Hematopoietic multipotent progenitor cell treated with erythropoietin and hydrocortisone succinate and interleukin-3 and kit ligand, for 17 days (in vitro differentiated cells): Measurements from ENCODE around the gene MYO10.

ENCODE experiments used
- DNase-seq: peaks from one replicate; pipeline ENCODE4 v3.0.0-alpha.2; 2015; ENCODE audit warnings: low spot score

The MYO10 gene

DNA sequence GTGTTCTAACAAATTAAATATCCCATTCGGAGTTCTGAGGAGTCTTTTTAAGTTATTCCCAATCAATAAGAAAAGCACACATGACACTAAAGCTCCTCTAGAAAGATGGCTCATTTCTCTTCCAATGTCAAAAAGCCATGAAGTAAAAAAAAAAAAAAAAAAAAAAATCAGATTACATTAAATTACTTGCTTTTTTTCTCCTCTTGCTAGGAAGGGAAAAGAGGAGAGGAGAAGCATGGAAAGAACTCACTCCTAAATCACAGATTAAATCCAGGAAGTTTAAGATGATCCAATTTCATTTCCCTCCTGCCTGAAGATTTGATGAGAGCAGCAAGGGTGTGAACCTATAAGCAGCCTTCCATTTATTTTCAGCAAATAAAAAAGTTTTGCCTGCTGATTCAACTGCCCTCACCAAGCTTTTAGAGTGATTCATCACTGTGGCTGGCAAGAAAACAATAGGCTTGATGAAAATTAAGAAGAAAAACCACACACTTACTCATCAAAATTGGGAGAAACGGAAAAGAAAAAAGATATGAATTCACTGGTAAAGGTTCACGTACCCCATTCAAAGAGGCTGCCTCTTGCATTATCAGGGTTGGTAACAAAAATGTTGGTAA is 19.7 kb downstream of the MYO10 start:
- DNase-seq, result no peak

DNA sequence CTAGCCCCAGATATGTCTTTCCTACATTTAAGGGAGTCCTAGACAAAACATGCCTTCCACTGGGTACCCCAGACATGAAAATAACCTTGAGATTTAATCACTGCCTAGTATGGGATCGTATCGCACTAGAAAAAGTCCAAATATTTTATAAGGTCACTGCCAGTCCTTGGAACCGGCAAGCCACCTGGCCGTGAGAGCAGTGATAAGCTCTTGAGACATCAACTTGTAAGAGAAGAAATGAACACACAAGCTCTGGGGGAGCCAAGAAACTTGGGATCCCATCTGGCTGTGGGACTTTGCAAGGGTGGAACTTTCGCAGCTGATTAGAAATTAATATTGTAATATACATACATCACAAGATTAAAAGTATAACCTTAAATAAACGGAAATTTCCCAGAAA is 21.5 kb downstream of the MYO10 start:
- DNase-seq, result no peak

DNA sequence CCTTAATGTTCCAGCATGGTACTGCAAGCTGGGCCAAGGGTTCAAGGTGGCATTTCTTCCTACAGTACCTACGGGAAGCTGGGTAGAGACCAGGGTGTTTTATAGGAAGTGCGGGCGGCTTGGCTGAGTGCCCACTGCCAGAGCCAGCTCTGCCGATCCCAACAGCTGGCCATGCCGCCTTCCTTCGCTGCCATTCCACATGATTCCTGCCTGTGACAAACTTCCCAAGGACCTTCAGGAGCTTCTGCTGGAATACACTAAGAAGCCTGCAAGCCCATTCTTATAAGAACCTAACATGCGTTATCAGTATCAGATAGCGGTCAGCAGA is 22.0 kb downstream of the MYO10 start:
- no peak for DNase-seq

DNA sequence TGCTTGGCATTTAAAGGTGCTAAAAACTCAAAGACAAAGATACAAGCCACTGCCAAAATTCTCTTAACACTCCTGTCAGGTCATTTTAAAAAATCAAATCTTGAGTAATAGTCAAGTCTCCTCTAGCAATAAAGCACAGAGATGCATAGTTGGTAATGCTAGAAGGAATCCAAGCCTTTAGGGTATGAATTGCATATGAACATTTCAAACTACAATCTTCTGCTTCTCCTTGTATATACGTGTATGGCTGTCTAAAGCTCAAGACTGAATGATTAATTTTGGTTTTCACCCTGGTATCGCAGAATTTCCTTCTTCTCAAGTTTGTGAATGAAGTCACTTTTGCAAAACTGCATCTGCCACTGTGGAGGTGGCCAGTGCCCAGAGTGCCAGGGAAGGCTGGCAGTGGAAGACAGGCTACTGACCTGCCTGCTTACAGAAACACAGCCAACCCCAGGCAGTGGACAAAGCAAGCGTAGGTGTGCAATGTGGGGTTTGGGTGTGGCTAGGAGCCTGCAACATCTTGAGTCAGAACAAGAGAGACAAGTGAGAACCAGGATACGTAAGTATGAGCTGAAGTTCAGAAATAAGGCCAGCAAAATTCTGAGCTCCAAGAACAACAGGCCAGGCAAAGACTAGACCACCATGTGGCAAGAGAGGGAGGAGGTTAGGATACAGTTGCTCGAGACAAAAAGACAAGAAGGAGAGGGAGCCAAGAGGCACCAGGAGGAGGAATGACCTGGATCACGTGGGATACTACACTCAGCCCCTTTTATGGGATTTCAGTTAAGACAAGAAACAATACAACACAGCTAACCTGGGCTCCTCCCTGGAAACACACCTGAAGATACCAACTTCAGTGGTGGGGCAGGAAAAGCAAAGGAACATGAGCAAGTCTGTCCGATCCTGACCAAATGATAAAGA is 22.6 kb downstream of the MYO10 start:
- DNase-seq, result no peak

DNA sequence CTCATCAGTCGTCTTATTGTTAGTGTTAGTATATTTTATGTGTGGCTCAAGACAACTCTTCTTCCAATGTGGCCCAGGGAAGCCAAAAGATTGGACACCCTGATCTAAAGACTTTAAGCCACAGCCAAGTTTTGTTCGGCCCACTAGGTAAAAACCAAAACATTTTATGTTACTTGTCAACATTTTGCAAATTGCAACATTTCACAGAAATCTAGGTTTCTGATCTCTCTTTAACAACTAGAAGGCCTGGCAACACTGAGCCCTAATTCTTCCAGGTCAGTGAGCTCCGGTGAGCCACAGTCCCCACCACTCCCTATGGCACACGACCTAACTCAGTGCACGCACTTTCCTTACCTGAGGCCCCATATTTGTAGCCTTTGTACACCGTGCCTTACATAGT is 24.0 kb downstream of the MYO10 start:
- DNase-seq, result no peak

DNA sequence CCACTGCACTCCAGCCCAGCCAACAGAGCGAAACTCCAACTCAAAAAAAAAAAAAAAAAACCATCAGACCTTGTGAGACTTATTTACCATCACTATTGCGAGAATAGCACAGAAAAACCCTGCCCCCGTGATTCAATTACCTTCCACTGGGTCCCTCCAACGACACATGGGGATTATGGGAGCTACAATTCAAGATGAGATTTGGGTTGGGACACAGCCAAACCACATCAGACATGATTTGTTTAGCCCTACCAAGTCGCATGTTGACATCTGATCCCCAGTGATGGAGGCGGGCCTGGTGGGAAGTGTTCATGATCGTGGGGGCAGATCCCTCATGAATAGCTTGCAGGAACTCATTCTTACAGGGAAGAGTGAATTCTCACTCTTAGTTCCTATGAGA is 26.6 kb downstream of the MYO10 start:
- DNase-seq, result no peak

DNA sequence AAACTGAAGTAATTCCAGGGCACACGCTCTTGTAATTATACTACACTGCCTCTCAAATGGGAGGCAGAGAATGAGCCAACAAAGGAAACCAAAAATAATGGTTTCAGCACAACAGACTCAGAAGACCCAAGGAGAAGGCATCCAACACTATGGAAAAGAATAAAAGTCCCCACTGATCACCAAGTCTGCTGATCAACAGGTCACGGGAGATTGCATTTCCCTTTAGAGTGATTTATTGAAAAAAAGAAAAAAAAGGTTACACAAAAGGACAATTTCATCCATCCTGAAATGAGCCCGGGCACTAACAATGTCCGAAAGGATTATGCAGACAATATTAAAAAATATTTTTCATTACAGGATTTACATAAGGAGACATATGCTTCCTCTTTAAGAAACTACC is 28.8 kb downstream of the MYO10 start:
- no peak for DNase-seq

DNA sequence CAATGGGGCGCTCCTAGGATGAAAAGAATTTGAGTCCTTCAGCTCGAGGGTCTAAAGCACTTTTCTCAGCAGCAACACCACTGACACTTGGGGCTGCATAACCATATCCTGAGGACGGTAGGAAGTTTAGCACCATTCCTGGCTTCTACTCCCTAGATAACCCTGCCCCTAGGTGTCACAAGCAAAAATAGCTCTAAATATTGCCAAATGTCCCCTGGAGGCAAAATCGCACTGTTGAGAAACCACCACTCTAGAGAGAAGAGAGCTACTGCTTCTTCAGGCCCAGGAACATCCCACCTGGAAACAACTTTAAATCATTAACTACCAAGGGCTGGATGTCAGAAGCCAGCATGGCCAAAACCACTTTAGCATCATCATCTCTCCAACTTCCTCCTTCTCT is 29.8 kb downstream of the MYO10 start:
- no peak for DNase-seq

DNA sequence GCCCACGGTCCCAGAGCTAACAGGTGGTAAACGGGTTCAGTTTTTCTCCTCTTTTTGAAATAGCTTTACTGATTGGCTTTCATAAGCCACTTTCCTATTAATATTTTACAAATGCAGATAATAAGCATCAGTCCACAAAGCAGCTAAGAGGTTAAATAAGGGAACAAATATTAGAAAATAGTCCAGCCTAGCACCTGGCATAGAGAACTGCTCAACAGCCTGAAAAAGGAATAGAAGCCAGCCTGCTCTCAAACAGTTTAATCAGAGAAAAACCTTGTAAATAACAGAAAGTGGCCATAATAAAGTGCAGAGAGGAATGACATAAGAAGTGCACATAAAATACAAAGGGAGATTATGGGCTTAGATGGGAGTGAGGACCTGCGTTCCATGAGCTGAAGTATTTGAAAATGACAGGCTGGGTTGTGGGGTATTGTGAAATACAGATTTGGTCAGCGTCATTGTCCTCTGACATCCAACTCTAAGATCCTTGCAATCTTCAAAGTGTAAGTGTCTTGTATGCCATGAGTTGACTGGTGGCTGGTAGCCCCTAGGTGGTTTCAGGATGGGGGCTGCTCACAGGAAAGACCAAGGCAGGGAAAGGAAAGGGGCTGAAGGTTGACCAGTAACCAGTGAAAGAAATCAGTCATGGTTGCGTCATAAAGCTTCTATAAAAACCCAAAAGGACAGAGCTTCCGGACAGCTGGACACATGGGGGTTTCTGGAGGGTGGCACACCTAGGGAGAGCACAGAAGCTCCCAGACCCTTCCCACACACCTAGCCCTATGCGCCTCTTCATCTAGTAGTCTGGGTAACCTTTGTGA is 32.4 kb downstream of the MYO10 start:
- no peak for DNase-seq

DNA sequence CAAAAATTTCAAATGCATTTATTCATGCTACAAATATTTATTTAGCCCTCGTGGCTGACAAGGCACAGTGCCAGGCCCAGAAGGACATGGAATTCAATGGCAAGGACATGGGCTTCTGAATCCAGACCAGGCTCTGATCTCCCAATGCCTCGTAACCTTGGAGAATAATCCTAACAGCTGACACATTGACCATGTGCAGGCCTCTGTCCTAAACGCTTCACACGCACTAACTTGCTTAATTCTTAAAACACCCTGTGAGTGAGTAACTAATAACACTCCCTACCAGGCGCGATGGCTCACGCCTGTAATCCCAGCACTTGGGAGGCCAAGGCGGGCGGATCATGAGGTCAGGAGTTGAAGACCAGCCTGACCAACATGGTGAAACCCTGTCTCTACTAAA is 33.2 kb downstream of the MYO10 start:
- DNase-seq, result no peak

DNA sequence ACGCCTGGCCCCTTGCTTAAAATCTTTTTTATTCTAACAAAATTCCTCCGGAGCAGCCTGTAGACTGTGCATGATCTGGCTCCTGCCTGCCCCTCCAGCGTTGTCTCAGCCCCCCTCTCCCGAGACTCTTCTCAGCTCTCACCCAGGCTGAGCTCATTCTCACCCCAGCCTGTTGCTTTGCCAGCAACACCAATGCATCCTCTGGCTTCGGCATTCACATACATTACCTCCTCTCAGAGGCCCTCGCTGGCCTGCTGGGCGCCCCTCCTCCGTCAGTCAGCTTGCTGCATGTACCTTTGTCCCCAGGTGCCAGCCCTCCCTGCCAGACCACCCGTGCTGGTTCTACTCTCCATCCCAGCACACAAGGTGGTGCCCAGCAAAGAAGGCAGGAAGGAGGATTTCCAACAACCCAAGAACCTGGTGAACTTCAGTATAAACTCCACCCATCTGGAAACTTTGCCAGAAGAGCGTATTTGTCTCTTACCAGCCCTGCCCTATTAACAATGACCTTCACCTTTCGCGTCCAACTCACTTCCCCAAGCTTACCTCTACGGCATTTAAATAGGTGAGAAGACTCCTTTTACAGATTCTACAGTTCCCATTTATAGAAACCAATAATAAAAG is 35.0 kb downstream of the MYO10 start:
- no peak for DNase-seq

DNA sequence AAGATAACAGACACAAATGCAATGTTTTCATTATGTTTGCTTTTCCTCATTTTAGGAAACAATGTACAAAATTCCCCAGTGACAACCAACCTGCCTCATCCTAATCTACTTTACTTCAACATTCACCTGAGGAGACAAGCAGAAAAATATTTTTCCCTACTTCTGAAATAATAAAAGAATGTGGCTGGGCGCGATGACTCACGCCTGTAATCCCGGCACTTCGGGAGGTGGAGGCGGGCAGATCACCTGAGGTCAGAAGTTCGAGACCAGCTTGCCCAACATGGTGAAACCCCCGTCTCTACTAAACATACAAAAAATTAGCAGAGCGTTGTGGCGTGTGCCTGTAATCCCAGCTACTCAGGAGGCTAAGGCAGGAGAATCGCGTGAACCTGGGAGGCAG is 36.9 kb downstream of the MYO10 start:
- no peak for DNase-seq

DNA sequence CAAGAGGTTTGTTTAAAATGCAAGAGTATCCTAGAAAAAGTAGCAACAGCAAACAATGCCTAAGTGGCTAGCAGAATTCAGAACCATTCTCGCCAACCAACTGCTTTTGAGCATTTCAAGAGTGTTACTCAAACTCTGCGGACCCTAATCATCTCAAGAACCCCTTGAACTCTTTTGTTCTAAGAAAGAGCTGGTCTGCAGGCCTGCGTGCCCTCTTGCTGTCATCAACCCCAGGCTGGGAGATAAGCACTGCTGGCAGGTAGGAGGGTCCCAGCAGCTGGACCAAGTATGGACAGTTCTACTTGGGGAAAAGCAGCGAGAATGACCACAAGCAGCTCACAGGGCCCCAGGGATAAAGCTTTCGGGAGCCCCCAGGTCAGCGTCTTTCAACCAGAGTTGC is 38.3 kb downstream of the MYO10 start:
- DNase-seq, result no peak

DNA sequence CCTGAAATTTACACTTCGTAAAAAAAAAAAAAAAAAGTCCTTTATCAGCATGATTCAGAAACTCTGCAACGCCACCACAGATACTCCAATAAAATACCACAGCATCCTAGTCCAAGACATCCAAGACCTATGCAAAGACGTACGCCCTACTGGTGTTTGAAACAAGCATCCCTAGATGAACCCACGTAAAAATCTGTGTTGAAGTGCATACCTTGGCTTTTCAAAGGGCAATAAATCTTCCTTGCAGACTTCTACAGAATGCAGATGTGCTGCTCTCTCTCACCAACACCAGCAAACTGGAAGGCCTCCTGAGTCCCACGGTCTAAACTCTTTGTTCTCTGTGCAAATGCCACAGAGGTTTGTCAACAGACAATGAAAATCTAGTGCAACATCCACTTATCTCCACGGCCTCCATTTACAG is 38.8 kb downstream of the MYO10 start:
- DNase-seq, result no peak

DNA sequence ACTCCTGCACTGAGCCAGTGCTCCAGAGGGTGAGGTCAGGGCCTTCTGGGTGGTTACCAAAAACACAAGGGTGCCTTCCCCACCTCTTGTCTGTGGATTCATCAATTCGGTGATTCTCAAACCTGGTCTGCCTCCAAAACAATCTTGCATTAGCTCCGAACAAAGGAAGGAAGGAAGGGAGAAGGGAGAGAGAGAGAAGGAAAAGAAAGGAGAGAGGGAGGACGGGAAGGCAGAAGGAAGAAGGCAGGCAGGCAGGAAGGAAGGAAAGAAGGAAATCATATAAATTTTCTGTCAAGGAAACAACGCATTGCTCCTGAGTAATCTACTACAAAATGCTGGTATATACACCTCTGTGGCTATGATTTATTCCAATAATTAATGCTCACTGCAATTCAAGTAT is 39.3 kb downstream of the MYO10 start:
- DNase-seq, result no peak

DNA sequence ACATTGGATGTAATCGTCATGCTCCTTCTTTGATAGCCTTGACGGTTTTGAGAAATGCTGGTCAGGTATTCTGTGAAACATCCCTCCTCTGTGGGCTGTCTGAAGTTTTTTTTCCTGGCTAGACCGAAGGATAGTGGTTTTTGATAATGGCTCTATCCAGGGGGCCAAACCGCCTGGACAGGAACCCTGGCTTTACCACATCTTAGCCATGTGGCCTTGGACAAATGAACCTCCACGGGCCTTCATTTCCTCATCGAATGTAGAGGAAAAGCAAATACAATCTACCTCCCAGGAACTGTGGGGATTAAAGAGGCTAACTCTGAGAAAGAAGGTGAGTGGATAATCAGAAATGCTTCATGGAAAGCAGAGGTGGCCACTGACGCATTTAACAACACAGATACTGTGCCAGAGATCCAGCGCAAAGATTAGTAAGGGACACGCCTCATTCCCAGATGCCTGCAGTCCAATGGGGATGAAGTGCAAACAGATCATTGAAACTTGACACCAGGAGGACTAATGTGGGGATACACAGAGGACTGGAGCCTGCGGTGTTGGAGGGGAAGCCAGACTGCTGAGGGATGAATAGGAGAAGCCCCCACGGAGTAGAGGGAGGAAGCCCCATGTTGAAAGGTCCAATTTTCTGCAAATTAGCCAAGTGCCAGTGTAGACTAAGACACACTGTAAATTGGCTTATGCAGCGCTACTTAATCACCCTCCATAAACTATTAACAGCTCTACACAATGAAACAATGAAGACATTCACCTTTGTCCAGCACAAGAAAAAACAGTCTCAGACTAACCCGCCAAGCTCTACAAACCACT is 41.6 kb downstream of the MYO10 start:
- no peak for DNase-seq

DNA sequence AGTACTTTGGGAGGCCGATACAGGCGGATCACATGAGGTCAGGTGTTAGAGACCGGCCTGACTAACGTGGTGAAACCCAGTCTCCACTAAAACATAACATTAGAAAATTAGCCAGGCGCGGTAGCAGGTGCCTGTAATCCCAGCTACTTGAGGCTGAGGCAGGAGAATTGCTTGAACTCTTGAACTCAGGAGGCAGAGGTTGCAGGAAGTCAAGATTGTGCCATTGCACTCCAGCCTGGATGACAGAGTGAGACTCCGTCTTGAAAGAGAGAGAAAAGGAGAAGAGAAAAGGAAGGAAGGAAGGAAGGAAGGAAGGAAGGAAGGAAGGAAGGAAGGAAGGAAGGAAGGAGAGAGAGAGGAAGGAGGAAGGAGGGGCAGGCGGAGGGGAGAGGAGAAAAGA is 45.1 kb downstream of the MYO10 start:
- no peak for DNase-seq

DNA sequence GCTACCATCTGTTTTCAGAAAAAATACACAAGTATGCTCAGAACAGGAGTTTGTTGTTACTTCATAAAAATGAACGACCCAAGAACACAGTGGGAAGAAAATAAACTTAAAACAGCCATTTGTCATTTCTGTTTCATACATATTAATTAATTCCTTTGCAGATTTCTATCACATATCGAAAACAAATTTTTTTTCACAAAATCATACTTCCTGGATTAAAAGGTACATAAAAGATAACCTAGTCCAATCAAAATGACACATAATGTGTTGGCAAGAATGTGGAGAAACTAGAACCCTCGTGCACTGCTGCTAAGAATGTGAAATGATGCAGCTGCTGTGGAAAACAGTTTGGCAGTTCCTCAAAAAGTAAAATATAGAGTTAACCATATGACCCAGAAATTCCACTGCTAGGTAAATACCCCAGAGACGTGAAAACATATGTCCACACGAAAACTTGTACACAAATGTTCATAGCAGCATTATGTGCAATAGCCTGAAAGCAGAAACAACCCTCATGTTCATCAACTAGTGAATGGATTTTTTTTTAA is 46.0 kb downstream of the MYO10 start:
- no peak for DNase-seq

DNA sequence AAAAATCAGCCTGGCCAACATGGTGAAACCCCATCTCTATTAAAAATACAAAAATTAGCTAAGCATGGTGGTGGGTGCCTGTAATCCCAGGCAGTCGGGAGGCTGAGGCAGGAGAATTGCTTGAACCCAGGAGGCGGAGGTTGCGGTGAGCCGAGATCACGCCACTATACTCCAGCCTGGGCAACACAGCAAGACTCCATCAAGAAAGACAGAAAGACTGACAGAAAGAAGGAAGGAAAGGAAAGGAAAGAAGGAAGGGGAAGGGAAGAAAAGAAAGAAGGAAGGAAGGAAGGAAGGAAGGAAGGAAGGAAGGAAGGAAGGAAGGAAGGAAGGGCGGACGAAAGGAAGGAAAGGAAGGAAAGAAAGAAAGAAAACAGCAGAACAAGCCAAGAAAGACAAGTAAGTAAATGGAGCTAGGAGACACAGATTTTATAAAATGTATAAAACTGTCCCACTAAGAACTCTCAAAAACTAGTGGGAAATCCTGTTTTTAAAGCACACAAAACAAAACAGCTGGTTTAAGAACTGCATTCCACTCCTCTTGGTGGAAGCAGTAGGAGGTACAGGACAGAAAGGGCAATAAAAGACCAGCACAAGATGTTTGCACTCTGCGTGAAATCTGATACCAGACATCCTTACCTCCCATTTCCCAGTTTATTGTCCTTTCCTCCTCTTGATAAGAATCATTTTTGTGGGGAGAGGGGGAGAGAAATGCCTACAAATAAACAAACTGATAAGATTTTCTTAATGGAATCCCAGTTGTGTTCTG is 46.7 kb downstream of the MYO10 start:
- no peak for DNase-seq

DNA sequence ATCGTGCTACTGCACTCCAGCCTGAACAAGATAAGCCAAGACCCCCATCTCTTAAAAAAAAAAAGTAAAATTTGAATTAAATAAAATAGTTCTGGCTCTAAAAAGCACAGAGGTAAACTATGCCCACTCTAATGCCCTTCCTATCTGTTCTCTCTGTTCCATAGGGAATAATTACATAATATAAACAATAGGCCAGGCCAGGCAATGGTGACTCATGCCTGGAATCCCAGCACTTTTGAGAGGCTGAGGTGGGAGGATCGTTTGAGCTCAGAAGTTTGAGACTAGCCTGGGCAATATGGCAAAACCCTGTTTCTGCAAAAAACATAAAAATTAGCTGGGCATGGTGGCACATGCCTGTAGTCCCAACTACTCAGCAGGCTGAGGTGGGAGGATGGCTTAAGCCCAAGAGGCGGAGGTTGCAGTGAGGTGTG is 47.4 kb downstream of the MYO10 start:
- DNase-seq, result no peak
